ENCODE data around the gene UCHL3. TPM values are rescaled to one million over a fixed set of nuclear protein-coding genes. Genes with fewer than 3 reads are reported as not detected.

The UCHL3 gene
- total and polyA plus RNA-seq, 2 of the 4 experiments (the other 2 are of a cell fraction) = 63.8 to 68.3 TPM

DNA sequence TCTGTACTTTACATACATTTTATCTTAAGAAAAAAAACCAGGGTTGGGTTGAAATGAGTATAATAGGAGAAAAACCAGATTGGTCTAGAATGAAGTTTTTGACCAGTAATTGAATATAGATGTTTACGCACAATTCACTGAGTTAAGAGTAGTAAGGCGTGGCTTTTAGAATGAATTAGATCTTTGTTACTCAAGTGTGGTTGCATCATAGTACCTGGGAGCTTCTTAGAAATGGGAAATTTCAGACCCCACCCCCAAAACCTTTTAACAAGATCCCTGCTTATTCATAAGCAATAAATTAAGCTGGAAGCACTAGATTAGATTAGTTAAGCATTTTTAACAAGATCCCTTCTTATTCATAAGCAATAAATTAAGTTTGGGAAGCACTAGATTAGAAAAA is 57.9 kb downstream of the UCHL3 start:
- intact Hi-C loops (cut with micrococcal nuclease) = no loop called here
- DNase-seq (no peak), ATAC-seq (ENCODE audit: low read depth) (no peak)
- H4K20me1 ChIP-seq (ENCODE audit: insufficient read depth, low read length) = no peaks in the 10 kb centered on the region
- H2BK5ac ChIP-seq (ENCODE audit: low read depth, low read length, poor library complexity, severe bottlenecking) = no peak overlapping the region
- H3K9me3 ChIP-seq (ENCODE audit: control insufficient read depth, insufficient read depth, low read length) = no peaks in the 10 kb centered on the region
- H3K4me3 ChIP-seq (ENCODE audit: insufficient read depth, low read depth, low read length) = no peak overlapping the region
- H2BK120ac ChIP-seq (ENCODE audit: low read depth, low read length) = no peak overlapping the region
- 0 out of 2 replicates have a peak, but pooled peaks cover 1% of the 10 kb centered on the region for H3K36me3 ChIP-seq (ENCODE audit: control insufficient read depth, insufficient read depth, low read length)
- H3K23ac ChIP-seq (ENCODE audit: low read depth, low read length) = no peak overlapping the region
- no peaks in the 10 kb centered on the region for H3K4me1 ChIP-seq (ENCODE audit: control insufficient read depth, insufficient read depth, low read length)
- H2BK20ac ChIP-seq (ENCODE audit: low read depth, low read length) = no peak overlapping the region
- dilution Hi-C loops (cut with HindIII; ENCODE audit: low sequenced_read_pairs, unreplicated experiment) = no loop called here
- no peak overlapping the region for H4K8ac ChIP-seq (ENCODE audit: low read depth in 2 of 2, low read length in 2 of 2)
- H3K9me1 ChIP-seq (ENCODE audit: insufficient read depth, low read length) = no peaks in the 10 kb centered on the region
- no peaks in the 10 kb centered on the region for H3K27me3 ChIP-seq (ENCODE audit: control insufficient read depth, insufficient read depth, low read length)
- BruUV-seq (replicated peaks) = no TSS peak
- CTCF ChIA-PET = interaction anchor here (1.1 kb wide), 1 partner anchor 11 kb away, joined by 3 read pairs; no protein-coding TSS in a partner anchor
- H3K18ac ChIP-seq (ENCODE audit: low read depth, low read length) = no peak overlapping the region
- no peak overlapping the region for H3K14ac ChIP-seq (replicated peaks; ENCODE audit: low read depth, low read length)
- peaks cover 0 to under 1% of the 10 kb centered on the region in 2 experiments; a peak in 1 of 4 replicates for H3K79me1 ChIP-seq (ENCODE audit: low read depth in 1 of 2, low read length in 2 of 2)
- no peak for TF ChIP-seq CHD1 (IDR thresholded peaks at IDR 0.05; ENCODE audit: low read depth, low read length)
- TF ChIP-seq POLR2A (IDR thresholded peaks at IDR 0.05; ENCODE audit: low read depth, low read length) = no peak
- peak; percentile 18; the same call in 1 of the 2 replicates for TF ChIP-seq CEBPB (IDR thresholded peaks at IDR 0.05; ENCODE audit: low read depth, low read length)
- no peak for TF ChIP-seq MAZ (IDR thresholded peaks at IDR 0.05; ENCODE audit: borderline replicate concordance, low read depth, low read length)
- TF ChIP-seq BHLHE40 (IDR thresholded peaks at IDR 0.05; ENCODE audit: low read depth, low read length) = no peak
- TF ChIP-seq RAD21 (IDR thresholded peaks at IDR 0.05; ENCODE audit: low read length) = no peak
- no peak for TF ChIP-seq ELK1 (IDR thresholded peaks at IDR 0.05; ENCODE audit: borderline replicate concordance, low read depth, low read length)
- no peak overlapping the region for H2AK5ac ChIP-seq (ENCODE audit: low read depth, low read length)
- H3K27ac ChIP-seq (ENCODE audit: insufficient read depth, low read length) = no peak overlapping the region
- POLR2A ChIA-PET (ENCODE audit: unreplicated experiment) = interaction anchor here (0.6 kb wide), 1 partner anchor 1498 kb away, joined by 4 read pairs; no protein-coding TSS in a partner anchor
- H3K4ac ChIP-seq (ENCODE audit: low read depth, low read length) = no peak overlapping the region
- no peak overlapping the region for H2BK15ac ChIP-seq (ENCODE audit: low read depth, low read length)
- no CpG with 5 or more reads among the region's 2 CpGs for WGBS, 2 experiments (ENCODE audit: extremely low coverage in 2 of 2, insufficient read length in 1 of 2)
- H4K91ac ChIP-seq (ENCODE audit: insufficient read depth, low read depth, low read length) = no peak overlapping the region
- H3K4me2 ChIP-seq (ENCODE audit: low read depth, low read length) = no peak overlapping the region
- H4K5ac ChIP-seq (ENCODE audit: low read depth, low read length) = no peak overlapping the region
- no peak overlapping the region for H2AK9ac ChIP-seq (replicated peaks; ENCODE audit: low read depth, low read length, poor library complexity)
- in situ Hi-C loops (cut with MboI; ENCODE audit: low sequenced_read_pairs) = no loop called here
- H3K56ac ChIP-seq (ENCODE audit: extremely low read depth, insufficient read depth, low read length) = no peak overlapping the region
- no peak overlapping the region for H2AFZ ChIP-seq (replicated peaks; ENCODE audit: low read length, poor library complexity)
- H3K9ac ChIP-seq (ENCODE audit: low read depth, low read length) = no peak overlapping the region
